Measurements from ENCODE around the gene MIF.

MIF gene

DNA sequence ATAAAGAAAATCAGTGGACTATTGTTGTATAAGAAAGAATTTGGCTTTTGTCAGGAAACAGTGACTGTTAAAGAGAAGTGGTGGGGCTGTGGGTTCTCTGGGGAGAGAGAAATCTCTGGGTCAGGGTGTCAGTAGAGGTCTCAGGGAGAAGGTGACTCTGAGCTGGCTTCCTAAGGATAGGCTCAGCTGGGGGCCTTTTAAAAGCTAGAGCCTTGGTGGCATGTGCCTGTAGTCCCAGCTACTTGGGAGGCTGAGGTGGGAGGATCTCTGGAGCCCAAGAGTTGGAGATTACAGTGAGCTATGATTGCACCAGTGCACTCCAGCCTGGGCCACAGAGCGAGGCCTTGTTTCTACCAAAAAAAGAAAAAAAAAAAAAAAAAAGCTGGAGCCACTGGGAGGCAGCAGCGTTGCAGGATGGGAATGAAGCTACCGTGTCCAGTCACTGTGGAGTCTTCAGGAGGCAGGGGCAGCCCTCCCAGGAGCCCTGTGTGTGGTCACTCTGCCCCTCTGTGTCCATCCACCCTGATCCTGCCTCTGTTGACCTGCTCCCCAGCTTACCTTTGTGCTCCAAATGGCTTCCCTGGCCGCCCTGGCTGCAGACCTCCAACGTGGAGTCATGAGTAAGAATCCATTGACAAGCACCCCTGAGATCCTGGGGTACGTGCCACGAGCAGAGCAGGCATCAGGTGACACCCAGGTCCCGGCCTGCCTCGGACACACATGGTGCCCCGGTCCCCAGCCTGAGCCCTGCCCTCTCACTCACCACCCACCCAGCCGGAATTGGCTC, 5.4 kb upstream of the MIF start:
- Histone ChIP-seq H3K9me3 (no peaks in the 10 kb centered on the region), H3K27me3 (no peaks in the 10 kb centered on the region), H3K4me3 (ENCODE audit: low read depth, low read length) (no peak overlapping the region), H3K4me1 (peaks cover 2% of the 10 kb centered on the region), H3K36me3 (no peaks in the 10 kb centered on the region)
- no peak for DNase-seq
- TF ChIP-seq, protein P1, sequence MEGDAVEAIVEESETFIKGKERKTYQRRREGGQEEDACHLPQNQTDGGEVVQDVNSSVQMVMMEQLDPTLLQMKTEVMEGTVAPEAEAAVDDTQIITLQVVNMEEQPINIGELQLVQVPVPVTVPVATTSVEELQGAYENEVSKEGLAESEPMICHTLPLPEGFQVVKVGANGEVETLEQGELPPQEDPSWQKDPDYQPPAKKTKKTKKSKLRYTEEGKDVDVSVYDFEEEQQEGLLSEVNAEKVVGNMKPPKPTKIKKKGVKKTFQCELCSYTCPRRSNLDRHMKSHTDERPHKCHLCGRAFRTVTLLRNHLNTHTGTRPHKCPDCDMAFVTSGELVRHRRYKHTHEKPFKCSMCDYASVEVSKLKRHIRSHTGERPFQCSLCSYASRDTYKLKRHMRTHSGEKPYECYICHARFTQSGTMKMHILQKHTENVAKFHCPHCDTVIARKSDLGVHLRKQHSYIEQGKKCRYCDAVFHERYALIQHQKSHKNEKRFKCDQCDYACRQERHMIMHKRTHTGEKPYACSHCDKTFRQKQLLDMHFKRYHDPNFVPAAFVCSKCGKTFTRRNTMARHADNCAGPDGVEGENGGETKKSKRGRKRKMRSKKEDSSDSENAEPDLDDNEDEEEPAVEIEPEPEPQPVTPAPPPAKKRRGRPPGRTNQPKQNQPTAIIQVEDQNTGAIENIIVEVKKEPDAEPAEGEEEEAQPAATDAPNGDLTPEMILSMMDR (IDR thresholded peaks at IDR 0.05; ENCODE audit: low read depth, low read length), result peak; percentile 34

DNA sequence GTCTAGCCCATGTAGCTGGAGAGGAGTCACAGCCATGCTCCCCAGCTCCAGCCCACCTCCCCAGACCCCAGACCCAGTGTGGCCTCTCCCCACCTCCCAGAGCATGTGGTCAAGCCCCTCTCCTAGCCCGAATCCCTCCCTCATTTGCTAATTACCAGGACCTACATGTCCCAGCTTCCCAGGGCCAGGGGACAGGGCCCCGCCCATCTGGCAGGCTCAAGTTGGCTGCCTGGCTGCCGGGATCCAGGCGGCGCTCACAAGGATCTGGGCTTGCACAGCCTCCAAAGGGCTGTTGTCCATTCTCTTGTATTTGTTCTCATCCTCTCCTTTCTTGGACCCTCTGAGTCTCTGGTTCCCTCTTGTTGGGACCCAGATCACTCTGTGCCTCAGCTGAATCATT, 4.6 kb upstream of the MIF start:
- Histone ChIP-seq H3K4me3 (ENCODE audit: low read depth, low read length) (no peak overlapping the region), H3K36me3 (no peaks in the 10 kb centered on the region), H3K4me1 (no peaks in the 10 kb centered on the region; the same call in 1 of the 2 replicates), H3K9me3 (no peaks in the 10 kb centered on the region), H3K27me3 (no peaks in the 10 kb centered on the region)
- DNase-seq, result no peak
- TF ChIP-seq, protein P1 (IDR thresholded peaks at IDR 0.05; ENCODE audit: low read depth, low read length), result no peak

DNA sequence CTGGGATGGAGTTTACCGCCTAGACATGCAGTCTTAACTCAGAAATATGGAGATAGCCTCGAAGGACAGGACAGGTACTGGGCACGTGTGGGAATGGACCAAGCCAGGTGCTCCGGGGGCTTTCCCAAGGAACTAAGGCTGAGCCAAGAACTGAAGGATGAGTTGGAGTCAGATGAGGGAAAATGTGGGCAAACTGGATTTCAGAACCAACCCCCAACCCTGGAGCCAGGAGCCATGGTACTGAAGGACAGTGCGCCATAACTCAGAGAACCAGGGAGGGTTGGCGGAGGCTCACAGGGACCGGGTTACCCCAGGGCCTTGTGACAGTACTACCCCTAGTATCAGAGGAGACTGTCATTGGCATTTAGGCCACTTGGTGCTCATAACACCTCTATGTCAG, 2.5 kb upstream of the MIF start:
- no peak for DNase-seq
- Histone ChIP-seq H3K27me3 (no peaks in the 10 kb centered on the region), H3K4me3 (ENCODE audit: low read depth, low read length) (no peak overlapping the region), H3K9me3 (no peaks in the 10 kb centered on the region), H3K4me1 (peaks cover 11% of the 10 kb centered on the region), H3K36me3 (peaks cover 20% of the 10 kb centered on the region)
- TF ChIP-seq, protein P1 (IDR thresholded peaks at IDR 0.05; ENCODE audit: low read depth, low read length), result no peak

DNA sequence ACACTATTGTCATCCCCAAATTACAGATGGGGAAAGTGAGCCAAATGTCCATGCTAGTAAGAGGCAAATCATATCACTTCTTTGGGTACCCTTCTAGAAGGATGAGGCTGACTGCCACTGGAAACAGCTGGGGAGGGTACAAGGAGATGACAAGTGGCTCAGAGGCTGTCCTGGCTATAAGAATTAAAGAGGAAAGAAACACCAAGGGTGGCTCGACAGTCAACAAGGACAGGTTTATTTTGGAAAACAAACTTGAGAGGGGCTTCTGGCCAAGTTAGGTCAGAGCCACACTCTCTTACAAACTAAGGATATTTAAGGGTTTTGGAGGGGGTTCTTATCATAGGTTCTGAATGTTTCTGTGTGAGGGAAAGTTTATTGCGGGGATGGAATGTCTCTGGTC, 2.1 kb upstream of the MIF start:
- Histone ChIP-seq H3K36me3 (peaks cover 24% of the 10 kb centered on the region), H3K4me3 (ENCODE audit: low read depth, low read length) (no peak overlapping the region), H3K27me3 (no peaks in the 10 kb centered on the region), H3K4me1 (peaks cover 14% of the 10 kb centered on the region), H3K9me3 (no peaks in the 10 kb centered on the region)
- no peak for DNase-seq
- TF ChIP-seq, protein P1 (IDR thresholded peaks at IDR 0.05; ENCODE audit: low read depth, low read length), result no peak

DNA sequence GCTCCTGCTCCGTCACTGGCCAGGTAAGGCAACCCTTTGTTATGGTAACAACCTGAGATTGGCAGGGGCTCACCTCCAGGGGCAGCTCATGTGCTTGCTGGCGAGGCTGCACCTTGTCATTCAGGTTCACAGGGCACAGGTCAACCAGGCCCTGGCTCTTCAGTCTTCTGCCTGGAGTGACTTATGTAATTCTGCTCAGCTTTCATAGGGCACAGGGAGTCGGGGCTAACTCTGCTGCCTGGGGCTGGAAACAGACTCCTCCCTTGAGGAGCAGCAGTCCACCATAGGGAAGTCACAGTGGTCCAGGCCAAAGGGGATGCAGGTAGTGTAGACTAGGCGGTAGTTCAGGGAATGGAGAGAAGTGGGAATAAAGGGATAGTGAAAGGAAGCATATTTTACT, 1.5 kb upstream of the MIF start:
- H3K4me1 ChIP-seq, result peaks cover 14% of the 10 kb centered on the region
- no peaks in the 10 kb centered on the region for H3K27me3 ChIP-seq
- no peak for DNase-seq
- peaks cover 27% of the 10 kb centered on the region for H3K36me3 ChIP-seq
- TF ChIP-seq, protein P1 (IDR thresholded peaks at IDR 0.05; ENCODE audit: low read depth, low read length), result no peak
- no peak overlapping the region for H3K4me3 ChIP-seq (ENCODE audit: low read depth, low read length)
- no peaks in the 10 kb centered on the region for H3K9me3 ChIP-seq

DNA sequence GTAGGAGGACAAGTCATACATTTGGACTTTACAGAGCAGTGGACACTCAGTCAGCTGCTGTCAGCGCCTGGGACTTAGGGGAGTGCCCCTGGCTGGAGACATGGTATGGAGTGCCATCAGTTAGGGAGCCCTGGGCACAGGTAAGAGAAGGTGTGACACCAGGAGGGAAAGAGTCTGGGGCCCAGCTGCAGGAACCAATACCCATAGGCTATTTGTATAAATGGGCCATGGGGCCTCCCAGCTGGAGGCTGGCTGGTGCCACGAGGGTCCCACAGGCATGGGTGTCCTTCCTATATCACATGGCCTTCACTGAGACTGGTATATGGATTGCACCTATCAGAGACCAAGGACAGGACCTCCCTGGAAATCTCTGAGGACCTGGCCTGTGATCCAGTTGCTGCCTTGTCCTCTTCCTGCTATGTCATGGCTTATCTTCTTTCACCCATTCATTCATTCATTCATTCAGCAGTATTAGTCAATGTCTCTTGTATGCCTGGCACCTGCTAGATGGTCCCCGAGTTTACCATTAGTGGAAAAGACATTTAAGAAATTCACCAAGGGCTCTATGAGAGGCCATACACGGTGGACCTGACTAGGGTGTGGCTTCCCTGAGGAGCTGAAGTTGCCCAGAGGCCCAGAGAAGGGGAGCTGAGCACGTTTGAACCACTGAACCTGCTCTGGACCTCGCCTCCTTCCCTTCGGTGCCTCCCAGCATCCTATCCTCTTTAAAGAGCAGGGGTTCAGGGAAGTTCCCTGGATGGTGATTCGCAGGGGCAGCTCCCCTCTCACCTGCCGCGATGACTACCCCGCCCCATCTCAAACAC, 850 bp upstream of the MIF start:
- Histone ChIP-seq H3K4me1 (peaks cover 20% of the 10 kb centered on the region), H3K4me3 (ENCODE audit: low read depth, low read length) (peak overlapping the region; percentile 94)

More for the DNA sequence above, 850 bp upstream of the MIF start:
- no peak for DNase-seq
- TF ChIP-seq, protein P1 (IDR thresholded peaks at IDR 0.05; ENCODE audit: low read depth, low read length), result no peak
- no peaks in the 10 kb centered on the region for H3K9me3 ChIP-seq
- peaks cover 27% of the 10 kb centered on the region for H3K36me3 ChIP-seq
- no peaks in the 10 kb centered on the region for H3K27me3 ChIP-seq
